Measurements from ENCODE around the gene MYD88. TPM values are rescaled to one million over a fixed set of nuclear protein-coding genes. Genes with fewer than 3 reads are reported as not detected.

MYD88 gene
- polyA plus RNA-seq (2013, experiment 1 of 2; ENCODE audit: insufficient read length): 30.4 TPM
- polyA plus RNA-seq (2013, experiment 2 of 2; ENCODE audit: insufficient read length): 29.4 TPM

DNA sequence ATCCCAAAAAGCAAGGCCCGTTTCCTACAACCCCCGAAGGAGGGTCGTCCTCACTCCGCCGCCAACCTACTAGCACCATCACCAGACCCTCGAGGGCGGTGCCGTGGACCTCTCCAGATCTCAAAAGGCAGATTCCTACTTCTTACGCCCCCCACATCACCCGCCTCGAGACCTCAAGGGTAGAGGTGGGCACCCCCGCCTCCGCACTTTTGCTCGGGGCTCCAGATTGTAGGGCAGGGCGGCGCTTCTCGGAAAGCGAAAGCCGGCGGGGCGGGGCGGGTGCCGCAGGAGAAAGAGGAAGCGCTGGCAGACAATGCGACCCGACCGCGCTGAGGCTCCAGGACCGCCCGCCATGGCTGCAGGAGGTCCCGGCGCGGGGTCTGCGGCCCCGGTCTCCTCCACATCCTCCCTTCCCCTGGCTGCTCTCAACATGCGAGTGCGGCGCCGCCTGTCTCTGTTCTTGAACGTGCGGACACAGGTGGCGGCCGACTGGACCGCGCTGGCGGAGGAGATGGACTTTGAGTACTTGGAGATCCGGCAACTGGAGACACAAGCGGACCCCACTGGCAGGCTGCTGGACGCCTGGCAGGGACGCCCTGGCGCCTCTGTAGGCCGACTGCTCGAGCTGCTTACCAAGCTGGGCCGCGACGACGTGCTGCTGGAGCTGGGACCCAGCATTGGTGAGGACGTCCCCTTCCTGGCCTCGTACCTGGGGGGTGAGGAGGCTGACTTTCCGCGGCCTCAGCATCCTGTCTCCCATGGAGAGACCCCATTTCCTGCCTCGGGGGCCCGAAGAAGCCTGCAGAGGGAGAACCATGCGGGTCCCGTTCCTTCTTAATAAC, at the start of gene MYD88:
TSS of gene MYD88 (plus strand) at position 313 of the 842 bp plus-strand sequence. CDS start at position 353, 40 bp downstream.
- peak; percentile 59 for DNase-seq

DNA sequence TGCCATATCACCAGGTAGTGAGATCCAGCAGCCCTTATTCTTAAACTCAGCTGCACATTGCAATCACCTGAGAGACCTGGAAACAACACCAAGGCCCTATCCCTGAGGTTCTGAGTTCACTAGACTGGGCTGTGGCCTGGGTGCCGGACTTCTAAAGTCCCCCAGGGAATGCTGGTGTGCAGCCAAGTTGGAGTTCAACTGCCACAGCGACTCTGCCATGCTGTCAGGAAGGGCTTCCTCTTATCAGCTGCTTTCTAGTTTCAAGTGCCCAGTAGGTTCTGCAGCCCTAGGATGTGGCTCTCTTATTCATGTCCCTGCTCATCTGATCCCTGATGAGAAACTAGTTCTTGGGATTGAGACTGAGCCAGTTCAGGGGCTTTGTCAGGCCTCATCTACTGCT, 49.3 kb upstream of the MYD88 start:
- DNase-seq: no peak

DNA sequence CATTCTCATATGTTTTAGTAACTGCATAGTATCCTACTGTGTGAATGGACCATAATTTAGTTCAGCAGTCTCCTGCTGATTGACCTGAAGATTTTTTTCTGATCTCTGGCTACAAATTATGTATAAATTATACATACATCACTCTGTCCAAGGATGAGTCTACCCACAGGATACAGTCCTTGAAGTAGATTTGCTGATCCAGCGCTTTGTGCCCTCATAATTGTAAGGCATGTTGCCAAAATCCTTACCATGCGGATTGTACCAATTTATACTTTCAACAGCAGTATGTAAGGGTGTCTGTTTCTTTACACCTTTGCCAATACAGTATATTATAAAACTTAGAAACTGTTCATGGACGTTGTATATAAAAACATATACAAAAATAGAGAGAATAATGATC, 48.0 kb upstream of the MYD88 start:
- no peak for DNase-seq

DNA sequence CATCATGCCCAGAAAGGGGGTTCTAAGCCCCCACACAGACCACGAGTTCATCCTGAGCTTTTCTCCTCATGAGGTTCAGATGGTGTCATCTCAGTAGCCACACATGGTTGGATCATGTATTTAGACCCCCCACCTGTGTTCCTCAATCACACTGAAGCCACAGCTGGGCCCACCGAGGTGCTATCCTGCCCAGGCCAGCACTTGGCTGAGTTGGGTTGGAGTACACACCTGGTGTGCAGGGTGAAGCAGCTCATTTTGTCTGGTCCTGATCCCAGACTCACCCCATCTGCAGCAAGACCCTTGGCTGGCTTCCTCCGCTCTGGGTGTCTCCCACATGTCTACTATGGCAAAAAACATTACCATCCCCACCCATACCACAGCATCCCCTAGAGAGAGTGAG, 43.5 kb upstream of the MYD88 start:
- no peak for DNase-seq

DNA sequence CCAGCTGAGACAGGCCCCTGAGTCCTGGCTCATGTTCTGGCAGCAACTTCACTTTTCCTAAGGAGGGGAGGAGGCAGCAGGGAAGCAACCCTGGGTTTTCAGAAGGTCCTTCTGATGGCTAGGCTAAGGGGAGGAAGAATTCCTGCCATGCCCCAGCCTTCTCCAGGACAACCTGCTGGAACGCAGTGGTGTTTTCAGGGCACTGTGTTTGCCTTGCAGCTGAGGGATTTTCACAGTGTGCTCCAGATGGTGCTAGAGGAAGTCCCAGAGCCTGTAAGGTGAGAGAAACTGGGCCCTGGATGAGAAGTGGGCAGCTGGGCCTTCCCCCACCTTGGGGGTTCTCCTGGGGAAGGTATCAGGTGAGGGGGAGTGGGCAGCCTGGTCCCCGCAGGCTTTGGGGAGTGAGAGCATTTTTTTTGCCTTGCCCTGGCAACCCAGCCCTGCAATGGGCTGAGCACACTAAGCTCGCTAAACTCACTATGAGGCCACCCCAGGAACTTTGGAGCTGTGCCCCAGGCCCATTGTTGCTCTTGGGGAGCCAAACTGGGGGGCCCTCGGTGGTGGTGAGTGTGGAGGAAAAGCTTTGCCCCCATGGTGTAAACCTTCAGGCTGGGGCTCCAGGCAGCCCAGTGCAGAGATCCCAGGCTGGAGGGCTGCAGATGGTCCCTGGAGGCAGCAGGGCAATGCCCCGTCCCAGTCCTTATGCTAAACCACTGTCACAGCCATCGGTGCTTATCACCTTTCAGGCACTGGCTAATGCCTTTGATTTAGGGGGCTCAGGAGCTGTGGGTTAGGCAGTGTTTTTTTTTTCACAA, 42.6 kb upstream of the MYD88 start:
- DNase-seq: no peak

DNA sequence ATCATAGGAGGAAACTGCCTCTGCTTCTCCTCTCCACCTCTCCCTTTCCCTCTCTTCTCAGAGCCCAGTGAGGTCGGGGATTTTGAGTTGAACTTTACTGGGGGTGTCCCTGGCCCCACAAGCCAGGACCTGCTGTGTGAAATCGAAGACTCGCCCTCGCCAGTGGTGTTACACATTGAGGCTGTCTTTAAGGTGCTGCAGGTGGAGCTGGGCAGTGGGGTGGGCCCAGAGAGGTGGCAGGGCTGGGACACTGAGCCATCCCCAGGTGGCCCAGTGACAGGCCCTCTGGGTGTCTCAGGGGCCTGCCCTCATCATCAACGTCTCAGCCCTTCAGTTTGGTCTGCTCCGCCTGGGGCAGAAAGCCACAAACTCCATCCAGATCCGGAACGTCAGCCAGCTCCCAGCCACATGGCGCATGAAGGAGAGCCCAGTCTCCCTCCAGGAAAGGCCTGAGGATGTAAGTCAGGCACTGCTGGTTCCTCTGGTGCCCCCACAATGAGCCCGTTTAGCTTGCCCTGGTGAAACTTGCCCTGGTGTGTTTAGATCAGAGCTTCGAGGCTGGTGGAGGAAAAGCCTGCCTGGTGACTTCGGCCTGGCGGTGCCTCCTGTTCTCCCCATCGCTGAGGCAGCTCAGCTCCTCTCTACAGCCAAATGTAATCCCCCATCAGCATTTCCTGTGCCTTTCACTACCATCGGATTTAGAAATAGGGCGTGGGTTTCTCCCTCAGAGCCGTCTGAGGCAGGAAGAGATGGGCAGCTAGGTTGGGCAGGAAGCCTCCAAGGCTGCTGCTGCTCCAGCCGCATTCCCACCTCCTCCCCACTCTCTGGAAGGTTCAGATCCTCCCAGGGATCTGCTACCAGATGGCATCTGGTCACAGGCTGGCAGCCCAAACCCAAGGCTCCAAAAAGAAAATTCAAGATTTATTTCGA, 40.8 kb upstream of the MYD88 start:
- DNase-seq: no peak

DNA sequence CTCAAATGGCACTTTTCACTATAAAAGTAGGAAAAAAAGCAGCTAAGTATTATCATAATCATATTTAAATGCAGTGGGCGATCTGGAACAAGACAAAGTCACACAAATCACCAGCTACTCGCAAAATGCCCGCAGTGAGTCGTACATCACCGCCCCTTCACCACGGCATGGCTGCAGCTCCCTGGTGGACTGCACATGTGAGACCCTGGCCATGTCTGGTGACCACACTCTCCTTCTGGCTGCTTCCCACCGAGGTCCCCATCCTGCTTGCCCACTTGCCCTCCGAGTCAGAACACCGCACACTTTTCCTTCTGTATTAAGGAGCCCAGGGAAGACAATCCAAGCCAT, 40.1 kb upstream of the MYD88 start:
- no peak for DNase-seq

DNA sequence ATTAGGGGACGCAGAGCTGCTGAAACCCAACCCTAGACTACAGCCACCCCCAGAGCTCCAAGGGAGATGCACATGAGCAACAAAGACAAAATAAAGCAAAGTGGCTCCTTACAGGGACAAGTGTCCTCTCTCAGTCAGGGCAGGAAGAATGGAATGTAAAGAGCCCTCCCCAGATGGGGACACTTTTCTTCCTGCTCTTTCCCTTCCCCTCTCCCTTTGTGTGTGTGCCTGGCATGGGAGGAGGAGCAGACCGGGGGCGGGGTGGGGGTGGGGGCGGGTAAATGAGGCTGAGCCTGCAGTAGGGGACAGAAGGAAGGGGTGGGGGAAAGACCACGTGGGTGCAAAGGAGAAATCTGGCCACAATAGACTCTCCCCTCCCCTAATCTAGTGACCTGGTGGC, 38.9 kb upstream of the MYD88 start:
- no peak for DNase-seq

DNA sequence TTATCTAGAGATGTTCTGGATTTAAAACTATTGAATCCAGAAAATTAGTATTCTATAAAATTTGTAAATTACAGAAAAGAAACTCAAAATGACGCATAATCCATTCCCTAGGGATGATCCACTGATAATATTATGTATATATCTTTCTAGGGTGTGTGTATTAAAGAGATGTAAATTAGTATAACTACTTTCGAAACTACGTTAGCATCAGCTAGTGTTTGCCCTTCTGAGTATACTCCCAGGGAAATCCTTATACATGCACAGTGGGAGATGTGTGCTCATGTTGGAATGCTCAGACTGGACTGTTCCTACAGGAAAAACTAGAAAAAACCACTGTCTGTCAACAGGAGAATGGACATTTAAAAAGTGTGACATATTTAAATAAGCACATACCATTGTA, 38.0 kb upstream of the MYD88 start:
- DNase-seq: no peak

DNA sequence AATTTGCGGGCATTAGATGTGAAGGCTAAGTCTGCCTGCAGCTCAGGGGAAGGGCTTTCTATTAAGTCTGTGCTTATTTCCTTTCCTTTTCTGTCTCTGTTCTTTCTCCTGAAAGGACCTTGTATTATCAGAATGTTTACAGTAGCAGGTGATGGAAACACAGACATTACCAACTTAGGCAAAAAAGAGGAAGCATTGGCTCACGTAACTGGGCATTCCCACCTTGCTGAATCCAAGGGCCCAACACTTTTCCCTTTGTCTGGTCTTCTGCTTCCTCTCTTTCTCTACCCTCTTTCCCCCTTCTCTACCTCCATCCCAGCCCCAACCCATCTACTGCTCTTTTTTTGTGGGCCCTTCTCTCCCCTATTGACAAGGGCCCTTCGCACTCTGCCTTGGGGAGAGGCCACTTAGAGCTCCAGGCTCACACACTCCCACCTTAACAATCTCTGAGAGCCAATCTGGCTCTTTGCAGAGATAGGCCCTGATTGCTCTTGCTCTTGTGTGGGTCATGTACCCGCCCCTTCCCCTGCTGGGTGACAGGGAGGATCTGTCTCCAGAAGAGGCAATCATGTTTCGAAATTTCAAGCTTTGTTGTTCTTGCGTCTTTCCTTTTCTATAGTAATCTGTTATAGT, 36.5 kb upstream of the MYD88 start:
- DNase-seq: no peak

DNA sequence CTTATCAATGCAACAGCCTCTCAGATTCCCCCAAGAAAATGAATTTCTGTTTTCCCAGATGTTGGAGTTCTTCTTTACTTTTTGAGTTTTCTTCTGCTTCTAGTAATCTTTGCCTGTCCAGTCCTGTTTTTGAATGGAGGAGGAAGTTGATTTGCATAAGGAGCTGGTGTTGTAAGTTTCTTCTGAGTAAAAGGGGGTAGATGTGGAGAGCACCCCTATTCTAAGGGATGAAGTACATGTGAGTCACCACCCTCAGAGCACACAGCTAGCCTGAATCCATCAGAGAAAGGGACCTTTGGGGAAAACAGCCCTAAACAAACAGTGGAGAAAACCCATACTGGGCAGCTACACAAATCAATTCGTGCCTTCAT, 36.0 kb upstream of the MYD88 start:
- DNase-seq: no peak

DNA sequence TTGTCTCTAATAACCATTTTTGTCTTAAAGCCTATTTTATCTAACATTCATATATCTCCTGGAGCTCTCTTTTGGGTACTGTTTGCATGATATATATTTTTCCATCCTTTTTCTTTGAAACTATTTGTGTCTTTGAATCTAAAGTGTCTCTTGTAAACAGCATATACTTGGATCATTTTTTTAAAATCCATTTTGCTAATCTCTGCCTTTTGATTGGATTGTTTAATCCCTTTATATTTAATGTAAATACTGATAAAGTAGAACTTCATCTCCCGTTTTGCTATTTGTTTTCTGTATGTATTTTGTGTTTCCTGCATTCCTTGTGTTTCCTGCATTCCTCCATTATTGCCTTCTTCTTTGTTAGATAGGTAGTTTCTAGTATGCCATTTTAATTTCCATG, 32.9 kb upstream of the MYD88 start:
- no peak for DNase-seq

DNA sequence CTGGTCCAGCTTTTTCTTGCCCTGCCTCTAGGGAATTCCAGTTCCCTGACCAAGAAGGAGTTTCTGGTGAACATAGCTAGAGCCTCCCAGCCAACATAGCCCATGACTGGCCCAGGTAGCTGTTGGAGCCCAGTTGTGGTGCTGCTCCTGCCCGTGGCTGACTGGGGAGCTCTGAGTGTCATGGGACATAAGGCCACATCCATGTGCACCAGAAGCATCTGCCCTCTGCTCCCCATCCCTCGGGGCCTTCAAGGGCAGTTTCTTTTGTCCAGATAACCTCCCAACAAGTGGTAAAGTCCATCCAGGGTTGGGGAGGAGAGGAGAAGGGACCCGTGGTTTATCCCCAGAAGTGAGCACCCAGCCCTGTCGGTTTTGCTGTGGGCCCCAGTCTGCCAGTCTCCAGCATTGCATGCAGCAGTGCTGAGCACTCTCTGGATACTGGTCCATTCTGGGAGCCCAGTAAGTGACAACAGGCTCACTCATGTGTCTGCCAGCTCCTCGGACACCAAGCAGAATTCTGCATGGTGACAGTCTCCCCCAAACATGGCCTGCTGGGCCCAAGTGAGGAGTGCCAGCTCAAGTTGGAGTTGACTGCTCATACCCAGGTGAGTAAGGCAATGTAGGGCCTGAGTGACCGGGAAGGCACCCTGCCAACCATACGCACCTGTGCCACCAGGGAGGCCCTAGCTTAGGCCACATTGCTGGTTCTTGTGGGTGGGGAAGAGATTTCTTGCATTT, 30.4 kb upstream of the MYD88 start:
- DNase-seq: no peak

DNA sequence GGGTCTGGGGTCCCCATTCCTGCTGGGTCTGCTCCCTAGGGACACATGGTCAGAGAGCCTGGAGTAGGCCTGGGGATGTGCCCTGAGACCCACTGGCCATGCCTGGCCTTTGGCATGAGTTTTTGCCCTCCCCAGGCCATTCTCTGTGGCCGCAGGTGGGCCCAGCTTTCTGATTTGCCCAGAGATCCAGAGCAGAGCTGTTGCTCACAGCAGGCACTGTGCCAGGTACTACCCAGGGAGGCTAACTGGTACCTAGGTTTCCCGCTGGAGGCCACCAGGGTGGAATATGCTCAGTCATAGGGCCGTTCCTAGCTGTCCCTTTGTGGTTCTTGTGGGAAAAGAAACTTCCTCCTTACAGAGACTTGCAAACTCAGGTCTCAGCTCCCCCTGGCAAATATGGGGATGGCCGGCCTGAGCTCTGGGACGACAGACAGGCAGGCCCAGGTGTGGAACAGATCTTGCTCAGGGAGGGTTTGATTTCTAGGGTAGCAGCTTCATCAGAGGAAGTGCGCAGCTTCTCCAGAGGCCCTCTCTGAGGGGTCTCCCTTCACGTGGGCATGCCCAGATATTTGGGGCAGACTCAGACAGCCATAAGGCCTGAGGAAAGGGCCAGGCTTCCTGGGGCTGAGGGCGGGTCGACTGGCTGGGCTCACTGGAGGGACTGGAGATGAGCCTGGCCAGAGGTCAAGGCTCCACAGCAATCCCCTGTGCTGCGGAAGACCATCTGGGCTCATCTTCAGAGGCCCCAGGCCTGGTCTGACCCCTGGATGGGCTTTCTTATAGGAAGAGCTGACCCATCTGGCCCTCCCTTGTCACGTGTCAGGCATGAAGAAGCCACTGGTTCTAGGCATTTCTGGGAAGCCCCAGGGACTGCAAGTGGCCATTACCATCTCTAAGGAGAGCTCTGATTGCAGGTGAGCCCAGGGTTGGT, 29.5 kb upstream of the MYD88 start:
- no peak for DNase-seq

DNA sequence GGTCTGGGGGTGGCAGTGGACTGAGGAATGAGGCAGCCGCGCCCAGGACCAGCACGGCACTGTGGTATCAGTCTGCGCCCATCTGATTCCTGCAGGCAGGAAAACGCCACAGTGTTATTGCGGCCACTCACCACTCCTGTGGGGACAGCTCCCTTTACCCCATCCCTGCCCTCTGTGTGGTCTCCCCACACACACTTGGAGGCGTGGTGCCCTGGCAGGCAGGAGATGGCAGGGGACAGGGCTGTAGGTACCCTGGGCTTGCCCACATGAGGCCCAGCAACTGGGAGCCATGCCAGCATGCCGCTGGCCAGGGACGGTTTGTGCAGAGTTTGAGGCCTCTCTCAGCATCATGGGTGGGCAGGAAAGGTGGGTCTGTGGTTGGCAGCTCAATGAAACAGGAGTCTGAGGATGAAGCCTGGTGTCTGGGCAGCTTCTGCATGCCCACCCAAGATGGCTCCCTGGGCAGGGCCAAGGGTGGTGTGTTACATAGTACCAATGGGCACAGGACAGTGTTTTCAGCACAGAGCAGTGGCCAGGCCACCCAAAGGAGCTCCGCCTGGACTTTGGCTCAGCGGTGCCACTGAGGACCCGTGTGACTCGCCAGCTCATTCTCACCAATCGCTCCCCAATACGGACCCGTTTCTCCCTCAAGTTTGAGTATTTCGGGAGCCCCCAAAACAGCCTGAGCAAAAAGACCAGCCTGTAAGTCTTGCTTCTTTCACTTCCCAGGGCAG, 28.7 kb upstream of the MYD88 start:
- DNase-seq: no peak

DNA sequence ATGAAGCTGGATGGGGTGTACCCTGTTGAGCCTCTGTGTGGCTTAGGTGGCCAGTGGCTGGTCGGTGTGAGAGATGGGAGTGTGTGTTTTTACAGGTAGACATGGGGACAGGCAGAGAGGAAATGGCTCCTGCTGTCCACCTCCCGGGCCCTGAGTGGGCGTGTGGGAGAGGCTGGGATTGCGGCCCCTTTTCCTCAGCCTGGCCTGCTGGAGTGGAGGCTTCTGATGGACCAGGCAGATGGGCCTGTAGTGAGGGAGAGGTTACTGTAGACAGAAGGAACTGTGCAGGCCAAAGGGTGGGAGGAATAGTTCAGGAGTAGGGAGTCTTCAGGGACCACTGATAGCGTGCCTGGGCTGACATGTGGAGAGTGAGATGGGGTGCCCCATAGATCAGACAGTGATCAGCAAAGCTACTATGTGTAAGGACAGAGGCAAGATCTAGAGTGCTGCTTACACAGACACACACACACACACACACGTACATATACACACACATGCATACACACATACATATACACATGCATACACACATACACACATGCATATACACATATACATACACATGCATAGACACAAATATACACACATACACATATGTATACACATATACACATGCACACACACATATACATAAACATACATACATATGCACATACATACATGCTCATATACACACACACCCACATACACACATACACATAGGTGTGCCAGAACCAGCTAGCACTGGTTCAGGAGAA, 28.0 kb upstream of the MYD88 start:
- DNase-seq: no peak

DNA sequence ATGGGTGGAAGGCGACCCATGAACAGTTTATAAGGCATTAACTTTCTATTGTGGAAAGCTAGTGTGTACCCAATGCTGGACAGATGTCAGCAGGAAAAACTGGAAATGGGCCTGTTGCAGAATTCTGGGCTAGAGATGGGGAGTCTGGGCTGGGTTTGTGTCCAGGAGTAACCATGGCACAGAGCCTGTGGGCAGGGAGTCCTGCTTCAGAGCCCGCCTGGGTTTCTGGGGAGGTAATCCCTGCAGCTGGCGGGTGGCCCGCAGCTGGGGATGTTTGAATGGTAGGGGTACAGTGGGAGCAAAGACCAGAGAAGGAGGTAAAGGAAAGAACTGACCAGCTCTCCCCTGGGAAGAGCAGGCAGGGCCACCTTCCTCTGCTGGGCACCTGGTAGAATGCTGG, 27.3 kb upstream of the MYD88 start:
- no peak for DNase-seq

DNA sequence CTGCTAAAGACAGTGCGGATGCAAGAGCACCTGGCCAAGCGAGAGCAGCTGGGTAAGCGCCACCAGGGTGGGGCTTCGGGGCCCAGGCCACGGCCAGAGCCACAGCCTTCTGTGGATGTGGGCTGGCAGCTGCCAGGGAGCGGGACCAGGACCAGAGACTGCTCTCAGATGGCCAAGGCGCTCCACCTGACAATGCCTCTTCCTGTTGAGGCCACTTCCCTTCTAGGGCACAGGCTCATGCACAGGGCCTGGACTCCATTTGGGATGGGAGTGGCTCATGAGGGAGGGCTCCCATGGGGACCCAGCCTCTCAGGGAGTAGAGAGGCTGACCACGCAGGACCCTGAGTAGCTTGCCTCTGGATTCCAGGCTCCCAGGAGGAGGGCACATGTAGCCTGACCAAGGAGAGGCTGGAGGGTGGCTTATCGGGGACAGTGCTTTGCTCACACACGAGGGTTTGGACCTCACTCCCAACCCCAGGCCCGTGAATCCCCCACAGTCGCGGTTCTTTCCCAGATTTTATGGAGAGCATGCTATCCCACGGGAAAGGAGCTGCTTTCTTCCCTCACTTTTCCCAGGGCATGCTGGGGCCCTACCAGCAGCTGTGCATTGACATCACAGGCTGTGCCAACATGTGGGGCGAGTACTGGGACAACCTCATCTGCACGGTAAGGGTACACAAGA, 26.6 kb upstream of the MYD88 start:
- DNase-seq: no peak
